Activated B cell treated with CpG ODN at 0.5 μM for 24 hours (primary cell): ENCODE results near the gene SH3PXD2B. TPM values are rescaled to one million over a fixed set of nuclear protein-coding genes. Genes with fewer than 3 reads are reported as not detected.
"Not testable (repeated sequence)": the region's sequence is repeated elsewhere in the genome, so short reads cannot be mapped to it uniquely, and the experiment has no call there.

ENCODE experiments used
- ATAC-seq: fragments of 200-7000 bp; cut with Tn5 transposase; one replicate; pipeline ENCODE4 v1.10.0; 2021; ENCODE audit warnings: low read depth, mild to moderate bottlenecking, moderate library complexity
- CTCF ChIA-PET: fragments of 350-600 bp; sonication (Branson Sonifier 250); formaldehyde crosslinking; loops from one replicate; lab custom pipeline; 2021; ENCODE audit warnings: antibody characterized with exemption; lab: Charles Lee
- POLR2A ChIA-PET: fragments of 350-600 bp; sonication (Branson Sonifier 250); formaldehyde crosslinking; loops from one replicate; lab custom pipeline; 2021; ENCODE audit warnings: antibody characterized with exemption; lab: Charles Lee
- DNase-seq: peaks from one replicate; pipeline ENCODE4 v3.0.0; 2022
- H3K27ac Mint-ChIP-seq: one replicate; pipeline ENCODE4 v1.8.0; 2020; ENCODE audit warnings: mixed read lengths
- H3K27me3 Mint-ChIP-seq: one replicate; pipeline ENCODE4 v1.8.0; 2021; ENCODE audit warnings: mixed read lengths
- H3K36me3 Mint-ChIP-seq: one replicate; pipeline ENCODE4 v1.8.0; 2021; ENCODE audit warnings: low read depth, mixed read lengths
- H3K4me1 Mint-ChIP-seq: one replicate; pipeline ENCODE4 v1.8.0; 2021; ENCODE audit warnings: mixed read lengths
- H3K4me3 Mint-ChIP-seq: one replicate; pipeline ENCODE4 v1.8.0; 2020; ENCODE audit warnings: mild to moderate bottlenecking, mixed read lengths
- H3K9me3 Mint-ChIP-seq: one replicate; pipeline ENCODE4 v1.8.0; 2020; ENCODE audit warnings: mixed read lengths
- CTCF ChIP-seq: fragments of 200-600 bp; IDR thresholded peaks from one replicate; pipeline ENCODE4 v1.8.0; 2022; ENCODE audit warnings: antibody characterized with exemption, mild to moderate bottlenecking
- intact Hi-C: fragments of 100-400 bp; cut with micrococcal nuclease; formaldehyde crosslinking; loops from one replicate; pipeline ENCODE4 v1.15.1; 2024
- total RNA-seq: library from RNA; stranded (reverse); gene quantifications from 2 replicates; pipeline ENCODE4 v1.2.3, GENCODE V29; 2022

The SH3PXD2B gene
- total RNA-seq, 1 donor from 2014 or later = 0.02 TPM

GRCh38 chr5:172288465-172288864 is 165.9 kb downstream of the SH3PXD2B start:
- H3K4me3 Mint-ChIP-seq = no peak overlapping the region
- no peak overlapping the region for H3K27ac Mint-ChIP-seq
- intact Hi-C loops = no loop called here
- H3K27me3 Mint-ChIP-seq = peaks cover 2% of the 10 kb centered on the region
- ATAC-seq (no peak), DNase-seq (no peak)
- no peaks in the 10 kb centered on the region for H3K9me3 Mint-ChIP-seq
- ChIA-PET CTCF (no interaction called here), POLR2A (interaction anchor here (0.7 kb wide), 1 partner anchor 209 kb away, joined by 3 read pairs; no protein-coding TSS in a partner anchor)
- peaks cover 9% of the 10 kb centered on the region for H3K4me1 Mint-ChIP-seq
- no peak for TF ChIP-seq CTCF
- no peaks in the 10 kb centered on the region for H3K36me3 Mint-ChIP-seq

GRCh38 chr5:172287140-172287539 is 167.2 kb downstream of the SH3PXD2B start:
- ATAC-seq, intact Hi-C loops, H3K9me3 Mint-ChIP-seq, H3K27ac Mint-ChIP-seq, H3K36me3 Mint-ChIP-seq, DNase-seq, H3K4me3 Mint-ChIP-seq, H3K27me3 Mint-ChIP-seq, CTCF ChIA-PET: not testable (repeated sequence)
- POLR2A ChIA-PET = interaction anchor here (1.3 kb wide), 1 partner anchor 180 kb away, joined by 5 read pairs; no protein-coding TSS in a partner anchor
- H3K4me1 Mint-ChIP-seq = peaks cover 15% of the 10 kb centered on the region

GRCh38 chr5:172285226-172286143 is 168.8 kb downstream of the SH3PXD2B start:
- Mint-ChIP-seq H3K4me1 (peaks cover 23% of the 10 kb centered on the region), H3K4me3 (peak overlapping the region; percentile 90), H3K27me3 (no peaks in the 10 kb centered on the region), H3K36me3 (peaks cover 1% of the 10 kb centered on the region), H3K27ac (no peak overlapping the region), H3K9me3 (no peaks in the 10 kb centered on the region)
- CTCF ChIA-PET = interaction anchor here (1.2 to 1.3 kb wide), 2 partner anchors 8 to 97 kb away, joined by 3 to 8 read pairs; partner anchors contain the start of gene STK10
- ATAC-seq (no peak), DNase-seq (no peak)
- TF ChIP-seq CTCF = no peak
- intact Hi-C loops = no loop called here
- POLR2A ChIA-PET = interaction anchor here (0.6 to 1.3 kb wide), 6 partner anchors 97 to 492 kb away, joined by 3 to 11 read pairs (median 4); partner anchors contain the start of gene STK10

- no peaks in the 10 kb centered on the region for H3K9me3 Mint-ChIP-seq
- TF ChIP-seq CTCF = no peak
- H3K4me3 Mint-ChIP-seq = peak overlapping the region; percentile 90
- CTCF ChIA-PET = interaction anchor here (1.2 to 1.3 kb wide), 2 partner anchors 9 to 96 kb away, joined by 3 to 8 read pairs; partner anchors contain the start of gene STK10
- peaks cover 23% of the 10 kb centered on the region for H3K4me1 Mint-ChIP-seq
- DNase-seq = no peak
- H3K36me3 Mint-ChIP-seq = peaks cover 1% of the 10 kb centered on the region
- POLR2A ChIA-PET = no interaction called here
- H3K27me3 Mint-ChIP-seq = no peaks in the 10 kb centered on the region
- no peak for ATAC-seq
- H3K27ac Mint-ChIP-seq = peak overlapping the region; percentile 56
- intact Hi-C loops = loop anchor here (1.0 to 5.0 kb wide), 6 partner anchors 52 to 897 kb away; partner anchors contain the start of genes NPM1, RPL26L1, SH3PXD2B and STK10
Observed at GRCh38 chr5:172284611-172284980, 169.7 kb downstream of the SH3PXD2B start.

- no peak for TF ChIP-seq CTCF
- H3K9me3 Mint-ChIP-seq = no peaks in the 10 kb centered on the region
- CTCF ChIA-PET = interaction anchor here (1.2 to 2.7 kb wide), 3 partner anchors 96 to 176 kb away, joined by 3 to 15 read pairs (median 9); partner anchors contain the start of gene STK10
Observed at GRCh38 chr5:172283862-172284610, 170.3 kb downstream of the SH3PXD2B start.

More at GRCh38 chr5:172283862-172284610, 170.3 kb downstream of the SH3PXD2B start:
- POLR2A ChIA-PET = interaction anchor here (0.5 to 1.8 kb wide), 5 partner anchors 96 to 316 kb away, joined by 3 to 9 read pairs (median 7); partner anchors contain the start of genes FBXW11 and STK10
- Mint-ChIP-seq H3K4me3 (peak overlapping the region; percentile 90), H3K36me3 (peaks cover 1% of the 10 kb centered on the region), H3K4me1 (peaks cover 23% of the 10 kb centered on the region), H3K27ac (peak overlapping the region; percentile 56), H3K27me3 (no peaks in the 10 kb centered on the region)
- DNase-seq (peak; percentile 90), ATAC-seq (peak; percentile 89)
- intact Hi-C loops = loop anchor here (1.0 to 5.0 kb wide), 9 partner anchors 9 to 897 kb away; partner anchors contain the start of genes FBXW11, NPM1, RPL26L1 and SH3PXD2B
